Activated effector memory CD4-positive, alpha-beta T cell treated with anti-CD3 and anti-CD28 coated beads, Interleukin-2, amount 50 U/mL, for 16 hours (primary cell): ENCODE measurements around the gene UGCG.
"Not testable (repeated sequence)": the region's sequence is repeated elsewhere in the genome, so short reads cannot be mapped to it uniquely, and the experiment has no call there.

Experiments used
- DNase-seq: peaks from one replicate; pipeline ENCODE4 v3.0.0-alpha.2; 2020

UGCG gene

GRCh38 chr9:111891910-111892499, 4.6 kb upstream of the UGCG start:
- no peak for DNase-seq

DNA sequence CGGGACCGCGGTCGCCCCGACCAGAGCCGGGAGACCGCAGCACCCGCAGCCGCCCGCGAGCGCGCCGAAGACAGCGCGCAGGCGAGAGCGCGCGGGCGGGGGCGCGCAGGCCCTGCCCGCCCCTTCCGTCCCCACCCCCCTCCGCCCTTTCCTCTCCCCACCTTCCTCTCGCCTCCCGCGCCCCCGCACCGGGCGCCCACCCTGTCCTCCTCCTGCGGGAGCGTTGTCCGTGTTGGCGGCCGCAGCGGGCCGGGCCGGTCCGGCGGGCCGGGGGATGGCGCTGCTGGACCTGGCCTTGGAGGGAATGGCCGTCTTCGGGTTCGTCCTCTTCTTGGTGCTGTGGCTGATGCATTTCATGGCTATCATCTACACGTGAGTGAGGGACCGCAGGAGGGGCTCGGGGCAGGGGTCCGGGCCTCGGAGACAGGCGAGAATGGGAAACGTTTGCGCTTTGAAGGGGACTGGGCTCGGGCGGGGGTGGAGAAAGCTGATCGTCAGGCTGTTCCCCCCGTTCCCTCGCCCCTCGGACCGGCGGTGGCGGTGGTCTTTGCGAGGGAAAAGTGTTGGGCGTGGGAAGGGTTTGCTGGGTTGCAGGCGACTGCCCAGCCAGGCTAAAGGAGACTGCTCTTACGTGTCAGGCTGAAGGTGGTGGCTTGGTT, 457 bp downstream of the UGCG start:
- peak; percentile 72 for DNase-seq

- no peak for DNase-seq
Measured at GRCh38 chr9:111897601-111898137, 1.1 kb downstream of the UGCG start.

DNA sequence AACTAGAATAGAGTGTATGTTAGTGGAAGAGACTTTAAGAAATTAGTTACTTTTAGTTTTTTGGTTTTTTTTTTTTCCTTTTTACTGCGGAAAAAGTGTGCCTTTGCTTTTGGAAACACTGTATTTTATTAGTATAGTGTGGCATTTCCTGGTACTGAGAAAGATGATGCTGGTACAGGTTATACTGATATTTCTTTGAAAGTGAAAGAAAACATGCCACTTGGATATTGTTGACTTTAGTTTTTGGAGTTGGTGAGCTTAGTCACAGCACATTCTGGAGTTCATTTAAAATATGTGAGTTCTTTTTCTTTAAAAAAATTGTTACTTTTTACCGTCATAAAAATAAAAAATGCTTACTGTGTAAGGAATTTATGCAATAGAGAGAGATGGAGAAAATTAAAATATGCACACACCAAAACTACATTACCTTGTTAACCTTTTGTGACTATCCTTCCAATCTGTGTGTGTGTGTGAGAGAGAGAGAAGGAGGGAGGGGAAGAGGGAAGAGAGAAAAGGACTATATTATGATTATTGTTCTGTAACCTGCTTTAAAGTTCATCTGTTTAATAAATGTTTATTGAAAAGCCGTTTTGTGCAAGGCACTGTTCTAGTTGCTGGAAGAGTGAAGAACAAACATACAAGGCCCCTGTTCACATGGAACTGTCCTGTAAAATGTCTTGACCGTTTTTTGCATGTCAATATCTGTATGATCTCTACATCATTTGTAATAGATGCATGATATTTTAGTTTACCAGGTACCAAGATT, 1.9 kb downstream of the UGCG start:
- no peak for DNase-seq

- DNase-seq: no peak
Measured at GRCh38 chr9:111900151-111900857, 3.7 kb downstream of the UGCG start.

DNA sequence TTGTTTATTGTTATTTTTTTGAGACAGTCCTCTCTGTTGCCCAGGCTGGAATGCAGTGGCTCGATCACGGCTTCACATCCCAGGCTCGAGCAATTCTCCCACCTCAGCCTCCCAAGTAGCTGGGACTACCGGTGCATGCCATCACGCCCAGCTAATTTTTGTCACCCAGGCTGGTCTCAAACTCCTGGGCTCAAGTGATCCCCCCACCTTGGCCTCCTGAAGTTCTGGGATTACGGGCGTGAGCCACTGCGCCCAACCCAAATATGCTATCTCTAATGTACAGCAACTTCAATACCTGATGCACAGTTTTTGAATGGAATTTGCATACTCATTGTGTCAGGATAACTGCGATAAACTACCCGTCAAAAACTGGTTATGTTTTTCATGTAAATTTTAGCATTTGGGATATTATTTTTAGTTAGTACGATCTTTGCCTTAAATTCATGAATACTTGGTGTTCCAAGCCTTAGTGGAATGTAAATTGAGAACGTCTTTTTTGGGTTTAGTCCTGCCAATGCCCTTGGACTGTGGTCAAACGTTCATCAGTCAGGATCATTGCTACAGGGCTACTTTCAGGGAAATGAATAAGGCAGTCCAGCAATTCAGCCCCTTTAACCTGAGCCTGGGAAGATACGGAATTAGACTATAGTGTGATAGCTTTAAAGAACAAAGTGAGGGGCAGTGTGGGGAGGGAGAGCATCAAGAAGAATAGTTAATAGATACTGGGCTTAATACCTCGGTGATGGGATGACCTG, 4.4 kb downstream of the UGCG start:
- no peak for DNase-seq

DNA sequence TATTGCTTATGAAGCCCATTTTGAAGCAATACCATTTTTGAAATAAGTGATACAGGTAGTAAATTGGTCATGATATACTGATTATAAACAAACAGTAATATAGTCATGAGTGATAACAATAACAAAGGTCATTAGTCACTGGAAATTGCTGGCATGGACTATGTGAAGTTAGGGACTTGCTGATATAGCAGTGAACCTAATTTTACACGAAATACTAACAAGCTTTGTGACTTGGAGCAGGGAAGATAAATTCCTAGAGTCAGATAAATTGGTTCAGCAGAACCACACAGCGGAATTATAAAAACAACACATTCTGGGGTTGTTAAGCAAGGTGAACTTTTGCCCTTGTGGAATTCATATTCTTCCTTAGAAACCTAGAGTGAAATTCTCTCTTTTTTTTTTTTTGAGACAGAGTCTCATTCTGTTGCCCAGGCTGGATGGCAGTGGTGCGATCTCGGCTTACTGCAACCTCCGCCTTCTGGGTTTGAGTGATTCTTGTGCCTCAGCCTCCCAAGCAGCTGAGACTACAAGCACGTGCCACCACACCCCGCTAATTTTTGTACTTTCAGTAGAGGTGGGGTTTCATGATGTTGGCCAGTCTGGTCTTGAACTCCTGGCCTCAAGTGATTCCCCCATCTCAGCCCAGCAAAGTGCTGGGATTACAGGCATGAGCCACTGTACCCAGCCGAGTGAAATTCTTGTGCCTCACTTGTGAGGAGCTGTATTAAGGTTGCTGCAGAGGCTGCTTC, 6.0 kb downstream of the UGCG start:
- no peak for DNase-seq

GRCh38 chr9:111903535-111903934, 6.9 kb downstream of the UGCG start:
- DNase-seq: not testable (repeated sequence)

GRCh38 chr9:111904026-111904425, 7.4 kb downstream of the UGCG start:
- no peak for DNase-seq

DNA sequence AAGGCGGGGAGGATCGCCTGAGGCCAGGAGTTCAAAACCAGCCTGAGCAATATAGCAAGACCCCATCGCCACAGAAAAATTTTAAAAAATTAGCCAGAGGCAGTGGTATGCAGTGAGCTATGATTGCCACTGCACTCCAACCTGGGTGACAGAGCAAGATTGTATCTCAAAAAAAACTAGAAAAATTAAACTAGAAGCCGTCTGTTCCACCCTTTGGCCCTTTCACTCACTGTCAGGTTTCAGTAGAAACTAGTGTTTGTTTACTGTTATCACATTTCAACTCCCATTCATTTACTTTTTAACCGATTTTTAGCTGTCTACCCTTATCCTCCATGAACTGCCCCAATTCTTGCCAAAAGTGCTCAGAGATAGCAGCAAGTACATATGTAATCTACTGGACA, 8.3 kb downstream of the UGCG start:
- DNase-seq: no peak

DNA sequence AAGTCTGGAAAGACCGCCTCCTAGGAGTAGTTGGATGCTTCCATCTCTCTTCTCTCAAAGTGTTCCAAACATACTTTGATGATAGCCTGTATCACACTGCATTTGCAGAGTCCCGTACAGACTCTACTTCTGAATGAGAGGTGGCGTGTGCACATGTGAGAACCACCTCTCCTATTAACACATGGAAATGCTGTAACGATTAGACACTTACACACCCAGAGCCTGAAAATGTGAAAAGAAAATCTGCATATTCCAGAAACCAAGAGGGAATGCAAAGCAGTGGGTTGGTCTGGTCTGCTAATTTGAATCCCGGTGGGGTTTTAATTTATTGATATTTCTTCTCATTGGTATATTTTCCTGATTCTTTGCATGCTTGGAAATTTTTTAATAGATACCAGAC, 10.5 kb downstream of the UGCG start:
- no peak for DNase-seq

DNA sequence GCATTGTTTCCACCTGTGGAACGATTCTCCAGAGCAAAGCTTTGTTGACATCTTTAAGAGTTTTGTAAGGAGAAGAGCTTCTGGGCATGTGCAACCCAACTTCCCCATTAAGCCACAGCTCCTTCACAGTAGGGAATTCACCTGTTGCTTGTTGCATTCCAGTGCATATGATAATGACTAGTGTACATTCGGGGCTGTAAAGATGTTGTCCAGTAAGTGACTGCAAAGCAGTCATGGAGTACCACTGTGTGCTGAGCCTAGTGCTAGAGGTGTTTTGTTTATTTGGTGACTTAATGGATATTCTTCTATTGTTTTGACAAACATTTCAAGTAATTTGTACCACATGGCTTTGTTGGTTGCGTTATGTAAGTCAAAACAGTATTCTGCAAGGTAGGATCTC, 12.8 kb downstream of the UGCG start:
- no peak for DNase-seq

GRCh38 chr9:111910428-111910827, 13.8 kb downstream of the UGCG start:
- no peak for DNase-seq

DNA sequence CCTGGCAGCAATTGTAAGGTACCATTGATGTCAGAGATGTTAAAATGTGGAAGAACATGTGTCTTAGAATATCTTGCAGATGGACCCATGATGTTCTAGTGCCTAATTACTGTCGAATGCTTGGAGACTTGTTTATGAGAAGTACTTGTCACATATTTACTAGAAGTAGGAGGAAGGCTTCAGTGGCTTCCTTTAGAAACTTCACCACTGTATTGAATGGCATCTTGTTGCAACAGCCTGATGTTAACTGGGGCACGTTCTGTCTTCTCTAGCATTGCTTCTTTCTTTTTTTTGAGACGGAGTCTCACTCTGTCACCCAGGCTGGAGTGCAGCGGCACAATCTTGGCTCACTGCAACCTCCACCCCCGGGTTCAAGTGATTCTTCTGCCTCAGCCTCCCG, 16.5 kb downstream of the UGCG start:
- DNase-seq: no peak

GRCh38 chr9:111914749-111915424, 18.3 kb downstream of the UGCG start:
- DNase-seq: no peak

DNA sequence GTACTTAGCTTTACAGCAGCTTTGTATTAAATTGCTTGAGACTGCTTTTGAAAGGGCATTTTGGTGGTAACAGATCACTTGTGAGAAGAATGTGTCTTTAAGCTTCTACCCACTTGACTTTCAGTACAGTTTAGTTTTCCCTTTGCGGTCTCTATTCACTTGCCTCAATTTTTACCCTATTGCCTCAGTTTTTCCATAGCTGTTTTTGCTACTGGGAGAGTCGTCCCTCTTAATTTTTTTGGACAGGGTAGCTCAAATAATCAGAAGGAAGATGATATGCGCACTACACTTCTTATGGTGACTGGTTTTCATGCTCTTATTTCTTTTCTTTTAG, 18.8 kb downstream of the UGCG start:
- no peak for DNase-seq

DNA sequence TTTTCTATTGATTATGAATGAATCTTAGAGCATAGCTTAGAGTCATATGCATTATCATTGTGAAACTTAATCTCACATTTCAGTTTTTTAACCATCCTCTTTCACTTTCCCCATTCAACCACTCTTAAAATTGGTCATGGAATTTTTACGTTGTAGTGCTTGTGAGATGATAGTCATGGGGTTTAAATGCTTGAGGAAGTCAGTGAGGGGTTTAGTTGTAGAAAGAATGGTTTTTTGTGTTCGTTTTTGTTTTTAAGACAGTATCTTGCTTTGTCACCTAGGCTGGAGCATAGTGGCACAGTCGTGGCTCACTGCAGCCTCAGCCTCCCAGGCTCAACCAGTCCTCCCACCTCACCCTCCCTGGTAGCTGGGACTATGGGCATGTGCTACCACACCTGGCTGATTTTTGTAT, 19.6 kb downstream of the UGCG start:
- no peak for DNase-seq

- no peak for DNase-seq
Measured at GRCh38 chr9:111917201-111917600, 20.6 kb downstream of the UGCG start.

GRCh38 chr9:111917980-111918379, 21.4 kb downstream of the UGCG start:
- no peak for DNase-seq

DNA sequence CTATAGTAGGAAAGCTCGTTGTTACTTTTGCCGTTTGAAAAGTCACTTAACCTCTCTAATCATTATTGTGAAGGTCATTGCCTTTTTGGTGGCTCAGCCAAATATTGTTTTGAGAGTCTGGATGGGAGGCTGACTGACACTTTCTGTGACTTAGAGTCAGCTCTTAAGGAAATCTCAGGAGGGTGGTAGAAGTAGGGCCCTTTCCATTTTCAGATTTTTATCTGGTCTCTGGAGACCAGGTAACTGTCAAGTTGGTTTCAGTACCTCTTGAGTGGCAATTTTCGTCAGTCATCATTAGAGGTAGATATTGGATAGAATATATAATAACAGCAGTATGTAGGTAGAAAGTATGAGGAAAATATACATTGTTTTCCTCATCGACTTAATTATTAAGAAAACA, 23.3 kb downstream of the UGCG start:
- no peak for DNase-seq

DNA sequence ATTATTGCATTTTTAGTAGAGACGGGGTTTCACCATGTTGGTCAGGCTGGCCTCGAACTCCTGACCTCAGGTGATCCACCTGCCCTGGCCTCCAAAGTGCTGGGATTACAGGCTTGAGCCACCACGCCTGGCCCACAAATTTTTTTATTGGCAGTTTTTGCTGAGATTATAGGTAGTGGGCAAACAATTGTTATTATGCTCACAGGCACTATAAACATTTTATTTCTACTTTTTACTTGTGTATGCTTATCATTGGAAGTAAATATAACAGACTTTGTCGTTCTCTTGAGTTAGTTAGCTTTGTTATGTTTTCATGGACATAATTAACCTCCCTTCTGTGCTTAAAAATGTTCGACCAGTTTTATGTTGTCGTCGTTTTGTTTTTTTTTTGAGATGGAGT, 23.9 kb downstream of the UGCG start:
- no peak for DNase-seq
